ENCODE measurements around the gene LLCFC1.
A peak's percentile ranks its signal among the peaks of the same experiment; 100 is the strongest.
"Not testable (repeated sequence)": the region's sequence is repeated elsewhere in the genome, so short reads cannot be mapped to it uniquely, and the experiment has no call there.

The LLCFC1 gene

GRCh38 chr7:142945001-142945400, 5.7 kb downstream of the LLCFC1 start:
- no peak for DNase-seq

DNA sequence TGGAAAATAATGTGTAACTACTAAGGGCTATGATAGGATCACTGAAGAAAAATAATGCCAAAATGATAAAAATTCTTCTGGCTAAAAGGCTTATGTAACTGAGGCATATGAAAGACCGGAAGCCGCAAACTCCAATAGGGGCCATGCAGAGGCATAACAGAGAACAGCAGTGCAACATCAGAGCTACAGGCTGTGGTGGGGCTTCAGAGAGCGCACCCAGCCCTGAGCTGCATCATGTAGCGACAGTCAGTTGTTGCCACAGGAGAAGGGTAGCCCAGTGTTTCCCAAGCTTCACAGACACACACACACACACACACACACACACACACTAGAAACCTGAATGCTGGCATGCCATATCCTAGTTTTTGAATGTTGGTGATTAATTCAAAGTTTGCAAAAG, 9.3 kb downstream of the LLCFC1 start:
- DNase-seq, result no peak

GRCh38 chr7:142950235-142950634, 11.0 kb downstream of the LLCFC1 start:
- no peak for DNase-seq

DNA sequence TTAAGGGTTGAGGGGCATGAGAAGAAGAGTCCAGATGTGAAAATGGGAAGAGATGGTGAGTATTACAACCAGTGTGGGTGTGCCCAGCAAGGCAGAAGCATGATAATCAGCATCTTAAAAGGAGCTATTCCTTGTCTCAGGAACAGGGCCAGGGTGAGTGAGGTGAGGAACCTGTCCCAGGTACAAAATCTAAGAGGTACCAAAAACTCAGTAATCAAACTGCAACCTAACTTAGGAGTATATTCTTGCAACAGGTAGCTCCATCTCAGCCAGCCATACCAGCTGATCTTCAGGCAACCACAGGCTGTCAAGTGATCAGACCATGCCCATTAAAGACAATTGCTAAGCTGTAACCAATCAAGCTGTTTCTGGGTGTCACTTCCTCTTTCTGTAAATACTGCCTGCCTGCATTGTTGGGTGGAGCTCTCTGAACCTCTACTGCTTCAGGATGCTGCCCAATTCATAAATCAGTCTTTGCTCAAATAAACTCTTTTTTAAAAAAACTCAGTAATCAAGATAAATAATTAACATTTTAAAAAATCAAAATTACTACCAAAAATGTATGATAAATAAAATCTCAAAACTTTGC, 15.5 kb downstream of the LLCFC1 start:
- DNase-seq, result no peak

GRCh38 chr7:142956951-142957623, 17.8 kb downstream of the LLCFC1 start:
- DNase-seq, result peak; percentile 13

GRCh38 chr7:142957723-142958122, 18.4 kb downstream of the LLCFC1 start:
- DNase-seq, result no peak

GRCh38 chr7:142959202-142959601, 19.9 kb downstream of the LLCFC1 start:
- no peak for DNase-seq

DNA sequence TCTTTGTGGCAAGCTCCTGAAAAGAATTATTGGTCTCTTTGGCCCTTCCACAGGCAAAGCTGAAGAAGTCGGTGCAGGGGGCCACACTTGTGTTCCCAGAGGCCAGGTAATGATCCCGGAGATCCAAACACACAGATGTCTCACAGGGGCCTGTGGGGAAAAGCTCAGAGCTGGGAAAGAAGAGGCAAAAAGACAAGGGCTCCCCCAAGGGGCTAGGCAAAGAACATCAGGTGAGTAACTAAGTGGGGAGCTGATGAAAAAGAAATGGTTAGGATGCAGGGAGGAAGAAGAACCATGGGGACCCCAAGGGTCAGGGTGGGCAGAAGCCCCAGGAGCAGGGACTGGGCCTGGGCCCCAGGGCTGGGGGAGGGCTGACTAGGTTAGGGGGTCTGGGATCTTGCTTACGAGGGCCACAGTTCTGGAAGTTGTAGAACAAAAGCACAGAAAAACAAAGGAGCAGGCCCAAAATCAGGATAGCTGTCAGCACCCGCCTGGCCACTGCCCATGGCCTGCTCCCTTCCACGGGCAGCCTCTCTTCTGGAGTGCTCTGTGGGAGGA, 21.8 kb downstream of the LLCFC1 start:
- no peak for DNase-seq

DNA sequence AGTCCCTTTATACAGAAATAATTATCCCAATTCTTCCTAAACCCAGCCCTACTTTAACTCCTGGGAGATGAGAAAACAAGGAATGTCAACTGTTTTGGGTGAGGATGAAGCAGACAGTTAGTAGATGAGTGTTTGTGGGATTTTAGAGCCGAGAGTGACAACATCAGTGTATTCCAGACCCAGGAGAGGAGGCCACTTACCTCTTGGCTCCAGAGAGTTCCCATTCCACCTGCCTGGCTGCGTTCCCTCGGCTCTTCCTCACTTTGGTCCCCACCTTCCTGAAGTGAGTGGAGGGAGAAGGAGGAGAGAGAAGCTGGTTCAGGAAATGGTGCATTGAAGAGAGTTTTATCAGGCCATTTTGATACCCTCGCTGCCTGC, 22.3 kb downstream of the LLCFC1 start:
- no peak for DNase-seq

GRCh38 chr7:142961973-142962926, 23.0 kb downstream of the LLCFC1 start, which contains the start of gene KEL:
TSS of gene KEL (minus strand) at chr7:142962363. CDS start at chr7:142962206, 157 bp downstream.
- DNase-seq, result no peak

DNA sequence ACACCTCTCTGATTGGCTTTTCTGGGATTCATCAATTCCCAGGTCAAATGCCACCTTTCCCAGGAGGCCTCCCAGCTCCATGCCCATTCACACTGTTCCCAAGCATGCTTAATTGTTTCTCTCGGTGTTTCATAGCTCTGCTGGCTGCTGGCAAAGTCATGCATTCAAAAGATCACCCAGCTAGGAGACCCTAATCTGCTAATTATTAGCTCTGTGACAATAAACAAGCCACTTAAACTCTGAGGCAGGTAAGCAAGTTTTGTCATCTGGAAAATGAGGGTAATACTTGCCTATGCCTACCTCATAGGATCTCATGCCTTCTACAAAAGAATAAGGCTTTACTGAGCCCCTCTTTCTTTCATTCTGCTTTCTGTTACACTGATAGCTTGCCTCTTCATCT, 23.7 kb downstream of the LLCFC1 start:
- DNase-seq, result no peak

DNA sequence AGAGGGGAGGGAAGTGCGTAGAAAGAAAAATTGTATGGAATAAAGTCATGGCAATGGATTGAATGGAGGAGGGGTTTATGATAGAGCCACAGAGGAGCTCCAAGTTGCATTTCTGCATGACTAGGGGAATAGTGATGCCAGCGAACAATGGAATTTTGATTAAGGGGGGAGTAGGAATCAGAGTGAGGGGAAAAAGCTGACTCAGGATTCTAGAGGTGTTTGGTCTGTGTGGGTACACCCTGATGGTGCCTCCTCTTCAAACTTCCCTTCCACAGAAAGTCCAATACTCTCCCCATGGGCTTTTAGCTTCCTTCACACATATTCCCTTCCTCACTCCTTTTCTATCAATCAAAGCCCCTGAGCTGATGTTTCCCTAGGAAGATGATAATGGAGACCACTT, 24.7 kb downstream of the LLCFC1 start:
- no peak for DNase-seq

DNA sequence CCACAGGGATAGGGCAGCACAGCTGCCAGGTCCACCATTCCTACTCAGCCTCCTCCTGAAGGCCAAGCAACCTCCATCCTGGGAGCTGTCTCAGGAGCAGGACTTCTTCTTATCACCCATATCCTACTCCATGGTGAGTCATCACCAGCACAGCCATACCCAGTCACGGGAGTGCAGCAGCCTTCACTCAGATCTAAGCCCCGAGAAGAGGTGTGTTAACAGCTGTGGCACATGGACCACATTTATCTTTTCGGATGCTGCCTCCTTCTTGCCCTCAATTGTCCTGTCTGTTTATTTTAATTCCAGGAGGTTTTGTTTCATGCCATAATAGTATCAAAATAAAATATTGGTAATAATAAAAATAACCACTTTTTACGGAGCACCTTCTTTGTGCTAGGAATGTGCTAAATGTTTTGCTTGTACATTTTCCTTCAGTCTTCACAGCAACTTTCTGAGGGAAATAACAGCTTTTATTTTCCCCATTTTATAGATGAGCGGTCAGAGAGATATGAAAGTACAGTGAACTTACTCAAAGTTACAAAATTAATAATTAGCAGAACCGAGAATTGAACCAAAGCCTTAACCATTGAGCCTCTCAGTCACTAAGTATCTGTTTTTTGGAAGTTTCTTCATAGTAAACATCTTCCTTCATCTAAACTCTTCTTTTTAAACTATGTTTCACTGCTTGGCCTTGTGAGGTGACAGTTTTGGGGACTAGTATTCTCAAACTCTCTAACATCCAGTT, 25.4 kb downstream of the LLCFC1 start:
- DNase-seq, result no peak

GRCh38 chr7:142968229-142968628, 28.9 kb downstream of the LLCFC1 start:
- no peak for DNase-seq

DNA sequence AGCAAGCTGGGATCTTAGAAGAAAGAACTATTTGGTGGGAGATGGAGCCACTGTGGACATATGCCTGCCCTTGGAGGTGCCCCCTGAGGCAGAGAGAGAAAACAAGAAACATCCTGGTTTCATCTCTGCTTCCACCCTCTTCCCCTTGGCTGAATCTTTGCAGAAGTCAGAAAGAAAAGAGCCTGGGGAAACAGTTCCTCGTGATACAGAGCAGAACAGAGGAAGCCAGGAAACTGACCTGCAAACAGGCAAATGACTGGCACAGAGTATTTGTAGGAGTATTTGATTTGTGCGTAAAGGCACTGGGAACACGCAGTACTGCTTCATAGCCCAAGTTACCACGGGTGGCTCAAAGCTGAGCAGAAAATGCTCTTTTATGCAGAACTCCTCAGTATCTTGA, 29.9 kb downstream of the LLCFC1 start:
- no peak for DNase-seq

DNA sequence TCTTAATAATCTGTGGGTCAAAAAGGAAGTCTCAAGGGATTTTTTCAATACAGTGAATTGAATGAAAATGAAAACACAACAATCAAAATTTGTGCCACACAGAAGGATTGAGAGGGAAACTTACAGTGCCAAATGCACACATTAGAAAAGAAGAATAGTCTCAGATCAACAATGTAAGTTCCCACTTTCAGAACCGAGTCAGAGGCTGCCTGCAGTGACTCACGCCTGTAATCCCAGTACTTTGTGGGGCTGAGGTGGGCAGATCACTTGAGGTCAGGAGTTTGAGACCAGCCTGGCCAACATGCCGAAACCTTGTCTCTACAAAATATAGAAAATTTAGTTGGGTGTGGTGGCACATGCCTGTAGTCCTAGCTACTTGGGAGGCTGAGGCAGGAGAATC, 35.3 kb downstream of the LLCFC1 start:
- DNase-seq, result no peak

- not testable (repeated sequence) for DNase-seq
Observed at GRCh38 chr7:142978402-142978801, 39.1 kb downstream of the LLCFC1 start.

DNA sequence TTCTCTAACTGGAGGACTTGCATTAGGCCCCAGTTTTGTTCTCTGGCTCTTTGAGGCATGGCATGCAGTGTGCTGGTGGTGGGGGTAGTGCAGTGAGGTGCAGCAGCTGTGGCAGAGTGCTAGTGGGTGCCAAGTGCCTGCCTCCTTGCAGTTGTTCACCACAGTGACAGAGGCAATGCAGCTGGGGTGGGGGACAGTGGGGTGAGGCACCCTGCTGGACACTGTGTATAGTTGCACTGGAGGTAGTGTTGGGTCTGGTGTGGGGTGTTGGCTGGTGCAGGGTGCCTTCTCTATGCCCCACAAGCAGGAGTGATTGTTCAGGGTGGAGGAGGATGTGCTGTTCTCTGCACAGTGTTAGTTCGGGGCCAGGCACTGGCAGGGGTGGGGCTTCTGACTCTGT, 44.5 kb downstream of the LLCFC1 start:
- no peak for DNase-seq

DNA sequence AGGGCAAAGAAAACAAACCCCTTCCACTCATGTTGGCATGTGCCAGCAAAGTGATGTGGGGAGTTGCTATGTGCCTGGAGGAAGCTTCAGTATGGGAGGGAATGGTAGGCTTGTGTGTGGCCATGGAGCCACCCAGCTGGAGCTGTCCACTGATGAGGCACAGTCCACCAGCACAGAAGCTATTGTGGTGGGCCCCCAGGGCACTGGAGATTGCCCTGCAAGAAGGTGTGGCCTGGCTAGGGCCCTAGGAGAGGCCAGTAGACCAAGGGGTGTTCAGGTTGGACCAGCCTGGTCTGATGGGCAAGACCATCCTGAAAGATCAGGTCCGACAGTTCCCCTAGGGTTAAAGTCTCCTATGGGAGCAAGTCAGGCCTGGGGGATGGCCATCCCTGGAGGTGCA, 45.0 kb downstream of the LLCFC1 start:
- DNase-seq, result no peak

All from fibroblast of upper back skin (primary cell).